ENCODE results near the gene MAPK8. TPM values are rescaled to one million over a fixed set of nuclear protein-coding genes. Genes with fewer than 3 reads are reported as not detected.

Gene MAPK8
- total RNA-seq, 1 donor: 92.8 TPM

GRCh38 chr10:48306870-48307710 lies 613 bp downstream of the MAPK8 start:
- Histone ChIP-seq H3K27me3 (ENCODE audit: insufficient read depth, low read length) (no peaks in the 10 kb centered on the region), H3K4me3 (ENCODE audit: low read length) (peak overlapping the region; percentile 59), H3K9me3 (ENCODE audit: low read depth, low read length) (no peaks in the 10 kb centered on the region), H3K4me1 (ENCODE audit: insufficient read depth, low read length) (peaks cover 16% of the 10 kb centered on the region)

- H3K4me1 ChIP-seq (ENCODE audit: insufficient read depth, low read length): peaks cover 16% of the 10 kb centered on the region
- no peaks in the 10 kb centered on the region for H3K9me3 ChIP-seq (ENCODE audit: low read depth, low read length)
- H3K27me3 ChIP-seq (ENCODE audit: insufficient read depth, low read length): no peaks in the 10 kb centered on the region
- no peak overlapping the region for H3K4me3 ChIP-seq (ENCODE audit: low read length)
Measured at GRCh38 chr10:48307711-48308018, 1.2 kb downstream of the MAPK8 start.

GRCh38 chr10:48309711-48310226 lies 3.3 kb downstream of the MAPK8 start:
- Histone ChIP-seq H3K27me3 (ENCODE audit: insufficient read depth, low read length) (no peaks in the 10 kb centered on the region), H3K4me1 (ENCODE audit: insufficient read depth, low read length) (peaks cover 16% of the 10 kb centered on the region), H3K9me3 (ENCODE audit: low read depth, low read length) (no peaks in the 10 kb centered on the region), H3K4me3 (ENCODE audit: low read length) (no peak overlapping the region)

- Histone ChIP-seq H3K27me3 (ENCODE audit: insufficient read depth, low read length) (no peaks in the 10 kb centered on the region), H3K9me3 (ENCODE audit: low read depth, low read length) (no peaks in the 10 kb centered on the region), H3K4me3 (ENCODE audit: low read length) (no peak overlapping the region), H3K4me1 (ENCODE audit: insufficient read depth, low read length) (peaks cover 4% of the 10 kb centered on the region)
Measured at GRCh38 chr10:48314107-48314506, 7.6 kb downstream of the MAPK8 start.

GRCh38 chr10:48316236-48316635 lies 9.8 kb downstream of the MAPK8 start:
- no peak overlapping the region for H3K4me3 ChIP-seq (ENCODE audit: low read length)
- no peaks in the 10 kb centered on the region for H3K9me3 ChIP-seq (ENCODE audit: low read depth, low read length)
- H3K27me3 ChIP-seq (ENCODE audit: insufficient read depth, low read length): no peaks in the 10 kb centered on the region
- peaks cover 4% of the 10 kb centered on the region for H3K4me1 ChIP-seq (ENCODE audit: insufficient read depth, low read length)

GRCh38 chr10:48317321-48317990 lies 11.0 kb downstream of the MAPK8 start:
- no peak overlapping the region for H3K4me3 ChIP-seq (ENCODE audit: low read length)
- H3K4me1 ChIP-seq (ENCODE audit: insufficient read depth, low read length): peaks cover 4% of the 10 kb centered on the region
- H3K9me3 ChIP-seq (ENCODE audit: low read depth, low read length): no peaks in the 10 kb centered on the region
- no peaks in the 10 kb centered on the region for H3K27me3 ChIP-seq (ENCODE audit: insufficient read depth, low read length)

- Histone ChIP-seq H3K27me3 (ENCODE audit: insufficient read depth, low read length) (no peaks in the 10 kb centered on the region), H3K9me3 (ENCODE audit: low read depth, low read length) (no peaks in the 10 kb centered on the region), H3K4me1 (ENCODE audit: insufficient read depth, low read length) (peaks cover 3% of the 10 kb centered on the region), H3K4me3 (ENCODE audit: low read length) (no peak overlapping the region)
Measured at GRCh38 chr10:48322017-48322416, 15.5 kb downstream of the MAPK8 start.

GRCh38 chr10:48324580-48324979 lies 18.1 kb downstream of the MAPK8 start:
- H3K4me1 ChIP-seq (ENCODE audit: insufficient read depth, low read length): no peaks in the 10 kb centered on the region
- H3K9me3 ChIP-seq (ENCODE audit: low read depth, low read length): no peaks in the 10 kb centered on the region
- H3K27me3 ChIP-seq (ENCODE audit: insufficient read depth, low read length): no peaks in the 10 kb centered on the region
- no peak overlapping the region for H3K4me3 ChIP-seq (ENCODE audit: low read length)

- Histone ChIP-seq H3K27me3 (ENCODE audit: insufficient read depth, low read length) (no peaks in the 10 kb centered on the region), H3K9me3 (ENCODE audit: low read depth, low read length) (no peaks in the 10 kb centered on the region), H3K4me3 (ENCODE audit: low read length) (no peak overlapping the region), H3K4me1 (ENCODE audit: insufficient read depth, low read length) (no peaks in the 10 kb centered on the region)
Measured at GRCh38 chr10:48330269-48330668, 23.8 kb downstream of the MAPK8 start.

- H3K9me3 ChIP-seq (ENCODE audit: low read depth, low read length): no peaks in the 10 kb centered on the region
- H3K4me3 ChIP-seq (ENCODE audit: low read length): no peak overlapping the region
- H3K4me1 ChIP-seq (ENCODE audit: insufficient read depth, low read length): no peaks in the 10 kb centered on the region
- no peaks in the 10 kb centered on the region for H3K27me3 ChIP-seq (ENCODE audit: insufficient read depth, low read length)
Measured at GRCh38 chr10:48331436-48331835, 25.0 kb downstream of the MAPK8 start.

GRCh38 chr10:48332166-48332870 lies 25.8 kb downstream of the MAPK8 start:
- no peaks in the 10 kb centered on the region for H3K4me1 ChIP-seq (ENCODE audit: insufficient read depth, low read length)

GRCh38 chr10:48332871-48333216 lies 26.4 kb downstream of the MAPK8 start:
- no peak overlapping the region for H3K4me3 ChIP-seq (ENCODE audit: low read length)
- no peaks in the 10 kb centered on the region for H3K27me3 ChIP-seq (ENCODE audit: insufficient read depth, low read length)
- H3K4me1 ChIP-seq (ENCODE audit: insufficient read depth, low read length): no peaks in the 10 kb centered on the region
- no peaks in the 10 kb centered on the region for H3K9me3 ChIP-seq (ENCODE audit: low read depth, low read length)

More at GRCh38 chr10:48332166-48332870, 25.8 kb downstream of the MAPK8 start:
- no peaks in the 10 kb centered on the region for H3K9me3 ChIP-seq (ENCODE audit: low read depth, low read length)
- H3K27me3 ChIP-seq (ENCODE audit: insufficient read depth, low read length): no peaks in the 10 kb centered on the region
- no peak overlapping the region for H3K4me3 ChIP-seq (ENCODE audit: low read length)

GRCh38 chr10:48333856-48334255 lies 27.4 kb downstream of the MAPK8 start:
- Histone ChIP-seq H3K4me1 (ENCODE audit: insufficient read depth, low read length) (no peaks in the 10 kb centered on the region), H3K27me3 (ENCODE audit: insufficient read depth, low read length) (no peaks in the 10 kb centered on the region), H3K4me3 (ENCODE audit: low read length) (no peak overlapping the region), H3K9me3 (ENCODE audit: low read depth, low read length) (no peaks in the 10 kb centered on the region)

GRCh38 chr10:48335788-48336187 lies 29.3 kb downstream of the MAPK8 start:
- H3K27me3 ChIP-seq (ENCODE audit: insufficient read depth, low read length): no peaks in the 10 kb centered on the region
- H3K4me1 ChIP-seq (ENCODE audit: insufficient read depth, low read length): no peaks in the 10 kb centered on the region
- no peak overlapping the region for H3K4me3 ChIP-seq (ENCODE audit: low read length)
- no peaks in the 10 kb centered on the region for H3K9me3 ChIP-seq (ENCODE audit: low read depth, low read length)

- no peaks in the 10 kb centered on the region for H3K9me3 ChIP-seq (ENCODE audit: low read depth, low read length)
- H3K27me3 ChIP-seq (ENCODE audit: insufficient read depth, low read length): no peaks in the 10 kb centered on the region
- no peaks in the 10 kb centered on the region for H3K4me1 ChIP-seq (ENCODE audit: insufficient read depth, low read length)
Measured at GRCh38 chr10:48336978-48337599, 30.6 kb downstream of the MAPK8 start.

More at GRCh38 chr10:48336978-48337599, 30.6 kb downstream of the MAPK8 start:
- no peak overlapping the region for H3K4me3 ChIP-seq (ENCODE audit: low read length)

Data from mononuclear cell (primary cell).